Urinary bladder (tissue), 4 donors: ENCODE results near the gene FRMD4A. TPM values are rescaled to one million over a fixed set of nuclear protein-coding genes. Genes with fewer than 3 reads are reported as not detected.

ENCODE experiments used
- DNase-seq: peaks from one replicate; pipeline ENCODE4 v3.0.0-alpha.2; 2015; ENCODE audit errors: extremely low spot score
- H3K27ac ChIP-seq: one replicate; pipeline ENCODE4 v1.5.1; 2013; ENCODE audit warnings: low read depth, mild to moderate bottlenecking, moderate library complexity
- H3K36me3 ChIP-seq: one replicate; pipeline ENCODE4 v1.6.1; 2013; ENCODE audit warnings: mild to moderate bottlenecking, moderate library complexity; ENCODE audit not compliant: insufficient read depth
- H3K4me1 ChIP-seq: one replicate; pipeline ENCODE4 v1.6.1; 2013; ENCODE audit warnings: mild to moderate bottlenecking, moderate library complexity; ENCODE audit not compliant: insufficient read depth
- H3K4me3 ChIP-seq: one replicate; pipeline ENCODE4 v1.5.1; 2013; ENCODE audit warnings: low read depth, low read length
- WGBS: extraction: QIAGEN DNeasy Blood & Tissue Kit; methylation state at CpG from one replicate; pipeline ENCODE4 v1.1.7; 2013; 5-methylcytosine and 5-hydroxymethylcytosine counted together
- polyA plus RNA-seq: library from polyadenylated mRNA; stranded (reverse); fragments of 200-250 nt; gene quantifications from one replicate; pipeline ENCODE4 v1.2.3, GENCODE V29; 2013
- total RNA-seq: library from RNA; depleted of rRNA; stranded (reverse); fragments of >200 nt; gene quantifications from one replicate; pipeline ENCODE4 v1.2.3, GENCODE V29; 2014
- donor health status: healthy with polysubstance abuse.
- donor health status: healthy.

FRMD4A gene
- total and polyA plus RNA-seq, 2 donors: 15.1 to 32.9 TPM

DNA sequence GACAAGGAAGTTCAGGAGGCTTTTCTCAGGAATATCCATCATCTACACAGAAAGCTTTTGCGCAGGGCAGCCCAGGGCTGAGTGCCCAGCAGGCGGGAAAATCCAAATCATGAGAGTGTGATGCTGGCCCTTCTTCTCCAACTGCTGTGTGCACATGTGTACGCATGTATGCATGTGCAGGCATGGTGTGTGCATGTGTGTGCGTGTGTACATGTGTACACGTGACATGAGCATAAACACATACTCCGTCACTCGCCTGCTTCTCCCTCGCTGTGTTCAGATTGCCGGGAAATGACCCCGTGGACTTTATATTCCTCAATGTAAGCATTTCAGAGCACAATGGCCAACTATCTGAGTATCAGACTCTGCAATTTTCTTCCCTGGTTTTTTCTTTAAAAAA, 658.8 kb downstream of the FRMD4A start:
- no peak for DNase-seq
- H3K27ac ChIP-seq: no peak overlapping the region
- H3K36me3 ChIP-seq: no peaks in the 10 kb centered on the region
- no peaks in the 10 kb centered on the region for H3K4me1 ChIP-seq
- H3K4me3 ChIP-seq: no peak overlapping the region
- WGBS: 86% methylated on average over 10 of the region's 10 CpGs

DNA sequence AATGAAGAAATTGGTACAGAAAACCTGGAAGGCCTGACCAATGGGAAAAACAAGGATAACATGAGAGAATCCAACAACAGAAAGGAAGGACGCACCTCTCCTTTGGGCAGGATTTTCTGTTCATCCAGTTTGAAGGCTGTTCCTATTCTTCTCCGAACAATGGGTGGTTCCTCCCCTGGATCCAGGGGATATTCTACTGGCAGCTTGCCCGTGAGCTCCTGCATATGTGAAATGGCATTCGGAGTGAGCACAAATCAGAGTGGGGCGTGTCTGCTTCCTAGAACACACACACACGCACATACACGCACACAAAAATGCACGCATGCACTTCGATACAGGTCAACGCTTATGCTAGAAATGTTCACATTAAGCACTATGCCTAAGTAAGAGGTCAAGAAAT, 660.4 kb downstream of the FRMD4A start:
- H3K4me1 ChIP-seq: no peaks in the 10 kb centered on the region
- no peak for DNase-seq
- 88% methylated on average over 10 of the region's 10 CpGs for WGBS
- H3K27ac ChIP-seq: no peak overlapping the region
- H3K4me3 ChIP-seq: no peak overlapping the region
- no peaks in the 10 kb centered on the region for H3K36me3 ChIP-seq

DNA sequence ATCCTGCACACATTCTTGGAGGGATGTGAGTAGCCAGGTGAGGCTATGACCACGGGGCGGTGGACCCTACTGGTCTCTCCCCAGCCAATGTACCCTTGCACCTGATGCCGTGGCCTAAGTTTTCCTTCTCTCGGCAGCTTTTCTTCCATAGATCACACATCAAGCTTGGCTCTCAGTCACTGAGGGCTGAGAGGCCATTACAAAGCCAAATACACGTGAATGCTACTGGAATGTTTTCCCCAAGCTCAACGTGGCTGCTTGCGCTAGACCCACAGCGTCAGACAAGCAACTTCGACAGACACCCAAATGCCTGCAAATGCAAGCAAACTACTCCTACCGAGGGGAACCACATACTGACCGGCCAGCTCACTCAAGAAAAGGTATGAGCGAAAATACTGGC, 660.8 kb downstream of the FRMD4A start:
- no peak overlapping the region for H3K27ac ChIP-seq
- H3K4me1 ChIP-seq: no peaks in the 10 kb centered on the region
- H3K4me3 ChIP-seq: no peak overlapping the region
- no peaks in the 10 kb centered on the region for H3K36me3 ChIP-seq
- no peak for DNase-seq
- WGBS: 96% methylated on average over 12 of the region's 12 CpGs

DNA sequence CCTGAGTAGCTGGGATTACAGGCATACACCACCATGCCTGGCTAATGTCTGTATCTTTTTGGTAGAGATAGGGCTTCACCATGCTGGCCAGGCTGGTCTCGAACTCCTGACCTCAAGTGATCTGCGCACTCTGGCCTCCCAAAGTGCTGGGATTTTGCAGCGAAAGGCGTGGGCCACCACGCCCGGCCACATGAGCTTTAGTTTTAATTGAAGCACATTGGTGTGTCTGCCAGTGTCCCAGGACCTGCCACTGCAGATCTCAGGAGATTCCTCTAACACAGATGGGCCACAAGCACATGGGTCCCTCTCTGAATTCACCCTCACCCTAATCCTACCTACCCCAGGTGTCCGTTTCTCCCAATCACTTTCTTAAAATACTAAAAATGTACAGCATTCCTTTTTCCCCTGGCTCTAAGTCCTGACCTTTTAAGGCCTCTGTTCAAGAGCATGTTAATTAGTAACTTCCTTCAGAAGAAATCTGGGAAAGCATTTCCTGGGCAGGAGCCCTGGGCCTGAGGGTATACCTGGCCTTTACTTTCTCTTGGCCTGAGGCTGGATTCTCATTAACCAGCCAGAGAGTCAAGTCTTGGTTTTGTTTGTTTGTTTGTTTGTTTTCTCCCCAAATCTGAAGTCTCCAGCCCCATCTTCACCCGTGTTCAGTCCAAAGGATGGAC, 661.4 kb downstream of the FRMD4A start:
- Histone ChIP-seq H3K36me3 (no peaks in the 10 kb centered on the region), H3K4me1 (no peaks in the 10 kb centered on the region), H3K27ac (no peak overlapping the region), H3K4me3 (no peak overlapping the region)
- no peak for DNase-seq
- WGBS: 97% methylated on average over 8 of the region's 8 CpGs

DNA sequence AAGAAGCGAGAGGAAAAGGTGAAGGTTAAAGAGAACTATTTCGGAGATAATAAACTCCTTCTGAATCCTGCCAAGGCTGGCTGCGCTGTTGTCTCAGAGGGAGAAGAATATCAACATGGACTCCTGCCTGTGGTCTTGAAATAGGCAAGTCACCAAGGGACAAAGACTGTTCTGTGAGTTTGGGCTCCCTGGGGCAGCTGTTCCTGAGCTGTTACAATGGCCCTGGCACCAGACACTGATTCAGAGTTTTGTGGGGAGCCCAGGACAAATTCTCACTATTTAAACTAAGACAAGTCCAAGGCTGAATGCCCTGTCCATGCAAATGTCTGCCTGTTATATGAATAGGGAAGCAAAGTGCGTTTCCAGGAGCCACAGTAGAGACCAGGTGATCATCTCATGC, 662.6 kb downstream of the FRMD4A start:
- H3K36me3 ChIP-seq: no peaks in the 10 kb centered on the region
- 93% methylated on average over 4 of the region's 4 CpGs for WGBS
- no peaks in the 10 kb centered on the region for H3K4me1 ChIP-seq
- no peak overlapping the region for H3K4me3 ChIP-seq
- H3K27ac ChIP-seq: no peak overlapping the region
- no peak for DNase-seq

DNA sequence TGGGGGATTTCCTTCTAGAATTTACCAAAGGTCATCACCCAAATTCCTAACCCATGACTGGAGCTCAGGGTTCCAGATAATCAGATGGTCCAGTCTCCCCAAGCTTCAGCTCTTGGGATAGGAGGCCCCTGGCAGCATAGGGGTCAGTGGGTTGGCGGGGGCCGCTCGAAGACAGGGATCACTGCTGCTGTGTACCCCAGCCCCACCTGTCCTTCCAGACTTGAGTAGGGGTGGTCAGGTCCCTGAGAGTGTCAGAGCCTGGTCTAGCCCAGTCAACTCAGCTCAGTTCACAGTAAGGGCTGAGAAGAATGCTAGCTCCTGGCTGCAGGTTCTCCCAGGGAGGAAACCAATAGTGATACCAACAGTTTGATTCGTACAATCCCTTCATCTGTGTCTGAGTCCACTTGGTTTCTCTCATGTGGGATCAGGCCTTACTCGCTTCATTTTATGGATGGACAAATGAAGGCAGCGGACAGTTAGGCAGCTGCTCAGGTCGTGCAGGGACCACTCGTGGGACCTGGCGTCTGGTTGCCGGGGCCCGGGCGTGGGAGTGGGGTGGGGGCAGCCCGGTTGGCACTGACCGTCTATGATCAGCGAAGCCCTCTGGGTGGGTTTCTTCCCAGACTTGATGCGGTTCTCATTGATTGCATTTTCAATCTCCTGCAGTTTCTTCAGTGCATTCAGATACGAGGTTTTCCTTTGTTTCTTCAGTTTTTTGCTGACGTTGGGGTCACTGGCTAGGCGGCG, 665.0 kb downstream of the FRMD4A start:
- no peak for DNase-seq
- no peak overlapping the region for H3K4me3 ChIP-seq
- no peaks in the 10 kb centered on the region for H3K36me3 ChIP-seq
- H3K27ac ChIP-seq: no peak overlapping the region
- H3K4me1 ChIP-seq: no peaks in the 10 kb centered on the region
- 97% methylated on average over 20 of the region's 20 CpGs for WGBS

DNA sequence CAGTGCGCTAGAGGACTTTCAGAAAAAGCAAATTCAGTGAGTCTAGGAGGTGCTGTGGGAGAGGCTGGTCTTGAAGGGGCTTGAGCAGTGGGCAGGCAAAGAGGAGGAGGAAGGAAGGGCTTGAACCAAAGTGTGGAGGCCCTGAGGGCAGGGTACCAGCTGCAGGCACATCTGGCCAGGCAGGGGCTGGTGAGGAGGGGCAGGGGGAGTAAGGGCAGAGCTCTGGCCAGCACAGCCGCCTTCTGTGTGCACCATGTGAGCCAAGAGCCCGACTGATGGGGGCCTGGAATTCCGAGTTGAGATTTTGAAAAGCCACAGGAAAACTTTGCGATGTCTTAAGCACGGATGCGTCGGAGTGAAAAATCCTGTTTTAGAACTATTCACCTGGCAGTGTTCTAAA, 669.5 kb downstream of the FRMD4A start:
- DNase-seq: no peak
- no peaks in the 10 kb centered on the region for H3K4me1 ChIP-seq
- H3K27ac ChIP-seq: no peak overlapping the region
- 49% methylated on average over 8 of the region's 8 CpGs for WGBS
- no peak overlapping the region for H3K4me3 ChIP-seq
- peaks cover 3% of the 10 kb centered on the region for H3K36me3 ChIP-seq

DNA sequence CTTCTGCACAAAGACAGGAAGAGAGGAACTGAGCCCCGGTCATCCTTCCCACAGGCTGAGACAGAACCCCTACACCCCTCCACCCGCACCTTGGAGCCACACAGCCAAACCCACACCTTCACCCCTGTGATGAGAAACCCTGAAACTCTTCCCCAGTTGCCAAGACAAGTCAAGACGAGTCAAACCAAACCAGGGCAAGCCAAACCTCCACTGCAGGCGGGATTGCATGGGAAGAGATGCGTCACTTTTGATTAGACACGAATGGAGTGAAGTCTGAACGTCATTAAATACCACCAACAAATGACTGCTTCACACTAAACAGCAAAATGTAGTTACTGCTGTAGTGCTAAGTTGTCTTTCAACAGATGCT, 670.2 kb downstream of the FRMD4A start:
- WGBS: 66% methylated on average over 7 of the region's 7 CpGs
- H3K4me3 ChIP-seq: no peak overlapping the region
- DNase-seq: no peak

DNA sequence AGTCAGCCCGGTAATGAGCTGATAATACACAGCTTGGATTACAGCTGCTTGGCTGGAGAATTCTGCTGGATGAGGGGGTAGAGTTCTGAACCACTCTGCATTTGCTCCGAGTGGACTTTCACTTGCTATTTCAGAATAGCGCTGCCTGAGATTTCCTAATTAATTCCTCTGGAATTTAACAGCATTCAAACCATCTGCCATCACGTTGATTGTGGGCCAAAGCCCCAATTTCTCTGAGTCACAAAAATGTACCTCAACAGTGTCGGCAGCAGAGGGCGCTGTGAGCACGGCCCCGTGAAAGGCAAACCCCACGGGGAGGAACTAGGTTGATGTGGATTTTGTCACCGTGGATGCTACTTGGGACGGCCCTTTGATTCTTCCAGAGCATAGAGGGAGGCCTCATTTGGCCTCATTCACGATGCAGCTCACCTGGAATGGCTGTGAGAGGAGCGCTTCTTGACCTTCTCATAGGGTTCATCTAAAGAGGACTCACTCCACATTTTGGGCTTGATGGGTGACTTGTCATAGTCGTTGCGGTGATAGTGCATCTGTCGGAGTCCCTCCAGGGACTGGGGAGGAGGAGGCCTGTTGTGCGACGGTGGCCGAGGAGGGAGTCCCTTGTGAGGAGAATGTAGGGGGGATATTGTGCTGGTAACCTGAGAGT, 670.7 kb downstream of the FRMD4A start:
- H3K27ac ChIP-seq: no peak overlapping the region
- DNase-seq: no peak
- 28% methylated on average over 19 of the region's 19 CpGs for WGBS
- no peak overlapping the region for H3K4me3 ChIP-seq
- peaks cover 3% of the 10 kb centered on the region for H3K36me3 ChIP-seq
- H3K4me1 ChIP-seq: no peaks in the 10 kb centered on the region

More for the DNA sequence above, 670.2 kb downstream of the FRMD4A start:
- H3K4me1 ChIP-seq: no peaks in the 10 kb centered on the region
- H3K27ac ChIP-seq: no peak overlapping the region
- H3K36me3 ChIP-seq: peaks cover 3% of the 10 kb centered on the region

DNA sequence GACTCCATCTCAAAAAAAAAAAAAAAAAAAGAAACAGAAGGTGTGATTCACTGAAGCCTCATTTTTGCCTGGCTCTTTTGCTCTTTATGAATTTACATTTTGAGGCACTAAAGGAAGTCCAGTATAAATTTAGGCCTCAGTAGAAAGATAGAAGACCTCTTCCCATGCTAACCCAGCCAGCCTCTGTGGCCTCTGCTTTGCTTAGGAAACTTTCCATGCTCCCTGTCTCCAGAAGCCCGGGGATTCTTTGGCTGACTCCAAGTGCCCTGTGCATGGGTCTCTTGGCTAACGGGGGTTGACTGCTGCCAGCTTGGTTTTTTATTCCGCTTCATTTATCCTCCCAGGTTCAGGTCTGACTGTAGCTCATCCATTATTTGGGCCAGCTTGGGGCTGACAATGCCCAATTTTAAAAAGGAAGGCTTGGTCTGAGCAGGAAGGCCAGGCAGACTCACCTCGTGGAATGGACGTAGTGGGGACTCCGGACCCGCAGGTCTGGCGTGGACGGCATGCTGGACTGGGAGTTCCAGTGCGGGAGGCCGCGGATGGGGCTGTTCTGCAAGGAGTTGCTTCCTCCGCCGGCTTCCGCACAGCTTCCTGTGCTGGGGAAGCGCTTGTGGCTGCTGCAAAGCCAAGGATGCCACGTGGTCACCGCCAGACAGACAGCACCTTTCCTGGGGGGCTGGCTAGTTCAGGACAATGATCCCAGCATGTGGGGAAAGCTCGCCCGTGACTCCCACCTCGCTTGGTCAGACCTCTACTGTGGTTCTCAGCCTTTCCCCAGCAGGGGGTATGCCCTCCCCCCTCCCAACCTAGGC, 671.6 kb downstream of the FRMD4A start:
- H3K4me1 ChIP-seq: no peaks in the 10 kb centered on the region
- H3K4me3 ChIP-seq: no peak overlapping the region
- no peak for DNase-seq
- no peak overlapping the region for H3K27ac ChIP-seq
- WGBS: 77% methylated on average over 21 of the region's 21 CpGs
- H3K36me3 ChIP-seq: peaks cover 3% of the 10 kb centered on the region

DNA sequence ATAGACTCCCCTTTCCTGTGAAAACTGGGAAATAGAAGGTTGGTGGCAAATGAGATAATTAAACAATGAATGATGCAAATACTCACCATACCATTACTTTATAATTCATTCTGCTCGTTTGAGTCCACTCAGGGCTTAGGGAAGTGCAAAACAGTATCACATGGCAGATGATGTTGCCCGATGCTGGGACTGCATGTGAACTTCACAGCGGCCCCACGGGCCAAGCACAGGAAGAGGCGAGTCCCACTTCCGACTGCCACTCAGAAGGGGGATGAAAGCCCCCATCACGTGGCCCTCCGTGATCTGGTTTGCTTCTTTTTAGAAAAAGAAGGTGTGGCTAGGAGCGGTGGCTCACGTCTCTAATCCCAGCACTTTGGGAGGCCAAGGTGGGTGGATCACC, 672.5 kb downstream of the FRMD4A start:
- Histone ChIP-seq H3K4me3 (no peak overlapping the region), H3K36me3 (peaks cover 3% of the 10 kb centered on the region), H3K27ac (no peak overlapping the region), H3K4me1 (no peaks in the 10 kb centered on the region)
- 78% methylated on average over 10 of the region's 10 CpGs for WGBS
- no peak for DNase-seq

DNA sequence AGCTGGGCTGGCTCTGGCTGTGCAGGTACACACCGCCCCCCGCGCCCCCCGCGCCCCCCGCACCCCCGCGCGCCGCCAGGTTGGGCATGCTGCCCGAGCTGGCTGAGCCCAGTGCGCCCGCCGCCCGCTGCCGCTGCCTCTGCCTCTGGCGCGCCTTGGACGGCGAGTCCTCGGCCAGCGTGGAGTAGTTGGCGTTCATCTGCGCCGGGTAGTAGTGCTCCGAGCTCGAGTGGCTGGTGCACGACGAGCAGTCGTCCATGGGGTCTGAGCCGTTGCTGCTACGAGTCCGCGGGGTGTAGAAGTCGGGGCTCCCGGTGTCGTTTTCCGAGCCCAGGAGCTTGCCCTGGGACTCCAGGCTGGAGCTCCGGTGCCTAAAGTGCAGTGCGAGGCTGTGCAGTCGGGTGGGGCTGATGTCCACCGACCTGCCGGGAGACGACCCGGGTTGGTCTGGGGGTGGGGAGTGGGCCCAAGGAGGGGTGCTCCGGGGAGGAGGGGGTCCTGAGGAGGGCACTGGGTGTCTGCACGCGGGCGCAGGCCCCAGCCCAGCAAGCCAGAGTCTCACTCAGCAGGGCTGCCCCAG, 673.5 kb downstream of the FRMD4A start:
- H3K36me3 ChIP-seq: peaks cover 3% of the 10 kb centered on the region
- no peaks in the 10 kb centered on the region for H3K4me1 ChIP-seq
- no peak overlapping the region for H3K27ac ChIP-seq
- WGBS: 86% methylated on average over 49 of the region's 49 CpGs
- H3K4me3 ChIP-seq: no peak overlapping the region
- no peak for DNase-seq

DNA sequence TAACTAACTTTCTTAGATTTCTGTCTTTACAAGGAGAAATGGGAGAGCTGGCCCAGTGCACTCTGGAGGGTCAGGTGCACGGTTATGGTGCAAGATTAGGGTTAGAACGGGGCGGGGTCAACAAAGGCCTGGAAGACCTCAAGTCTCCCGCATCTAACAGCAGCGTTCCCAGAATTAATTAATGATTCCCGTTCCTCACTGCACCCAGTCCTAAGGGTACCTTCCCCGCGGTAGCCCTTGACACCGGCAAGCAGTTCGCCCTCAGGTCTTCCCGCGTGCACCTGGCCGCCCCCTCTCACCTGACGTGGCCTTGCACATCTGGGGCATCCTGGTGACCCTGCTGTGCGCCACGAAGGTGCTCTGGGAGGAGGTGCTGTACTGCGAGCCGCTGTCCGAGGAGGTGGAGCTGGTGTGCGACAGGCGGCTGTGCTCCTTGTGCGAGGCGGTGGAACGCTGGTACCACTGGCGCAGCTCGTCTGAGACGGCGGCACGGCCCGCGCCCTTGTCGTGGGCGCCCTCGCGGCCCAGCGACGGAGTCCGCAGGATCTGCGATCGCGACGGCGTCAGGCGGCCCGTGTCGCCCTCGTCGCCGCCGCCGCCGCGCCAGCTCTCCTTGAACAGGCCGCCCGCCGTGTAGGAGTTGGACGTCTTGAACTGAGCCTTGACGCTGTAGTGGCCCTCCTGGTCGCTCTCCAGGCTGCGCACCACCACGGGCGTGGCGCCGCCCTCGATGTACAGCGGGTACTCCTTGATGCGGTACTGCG, 674.2 kb downstream of the FRMD4A start:
- WGBS: 89% methylated on average over 68 of the region's 68 CpGs
- Histone ChIP-seq H3K4me3 (no peak overlapping the region), H3K27ac (no peak overlapping the region), H3K4me1 (no peaks in the 10 kb centered on the region), H3K36me3 (peaks cover 5% of the 10 kb centered on the region)
- no peak for DNase-seq
